Measurements from ENCODE around the gene CDC20. TPM values are rescaled to one million over a fixed set of nuclear protein-coding genes. Genes with fewer than 3 reads are reported as not detected.

CDC20 gene
- polyA plus RNA-seq, 1 of the 3 experiments (the other 2 are of a cell fraction) = 82.7 TPM

- H2AFZ ChIP-seq (ENCODE audit: low read depth) = no peak overlapping the region
- H3K9ac ChIP-seq = no peak overlapping the region
- H3K27me3 ChIP-seq (ENCODE audit: insufficient read depth) = no peaks in the 10 kb centered on the region
- H3K27ac ChIP-seq (ENCODE audit: low read depth in 2 of 2, low read length in 1 of 2) = no peak overlapping the region
- peaks cover 55 to 60% of the 10 kb centered on the region in 2 experiments for H3K36me3 ChIP-seq (replicated peaks in 1 of 2; ENCODE audit: control insufficient read depth in 1 of 2, insufficient read depth in 2 of 2, low read length in 1 of 2)
- POLR2A ChIA-PET = interaction anchor here (1.4 kb wide), 1 partner anchor 25 kb away, joined by 4 read pairs; the partner anchor contains the start of gene CDC20
- H3K9me3 ChIP-seq = no peaks in the 10 kb centered on the region
- H3K79me2 ChIP-seq (ENCODE audit: insufficient read depth) = peaks cover 22% of the 10 kb centered on the region
- DNase-seq = no peak
- TF ChIP-seq RXRA (IDR thresholded peaks at IDR 0.05; ENCODE audit: borderline replicate concordance, low read depth) = no peak
- no peak for TF ChIP-seq MEF2A (IDR thresholded peaks at IDR 0.05; ENCODE audit: borderline replicate concordance, low read depth)
- no peak for TF ChIP-seq NRF1 (IDR thresholded peaks at IDR 0.05; ENCODE audit: low read depth, low read length)
- TF ChIP-seq, protein P1, sequence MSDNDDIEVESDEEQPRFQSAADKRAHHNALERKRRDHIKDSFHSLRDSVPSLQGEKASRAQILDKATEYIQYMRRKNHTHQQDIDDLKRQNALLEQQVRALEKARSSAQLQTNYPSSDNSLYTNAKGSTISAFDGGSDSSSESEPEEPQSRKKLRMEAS (IDR thresholded peaks at IDR 0.05; ENCODE audit: low read depth) = no peak
- no peak for TF ChIP-seq POLR2AphosphoS5 (IDR thresholded peaks at IDR 0.05; ENCODE audit: low read depth, low read length)
- TF ChIP-seq GABPA (IDR thresholded peaks at IDR 0.05; ENCODE audit: low read depth) = no peak
- no peak for TF ChIP-seq GATA2 (CRISPR knock-in tag; IDR thresholded peaks at IDR 0.05)
- TF ChIP-seq, protein P2, sequence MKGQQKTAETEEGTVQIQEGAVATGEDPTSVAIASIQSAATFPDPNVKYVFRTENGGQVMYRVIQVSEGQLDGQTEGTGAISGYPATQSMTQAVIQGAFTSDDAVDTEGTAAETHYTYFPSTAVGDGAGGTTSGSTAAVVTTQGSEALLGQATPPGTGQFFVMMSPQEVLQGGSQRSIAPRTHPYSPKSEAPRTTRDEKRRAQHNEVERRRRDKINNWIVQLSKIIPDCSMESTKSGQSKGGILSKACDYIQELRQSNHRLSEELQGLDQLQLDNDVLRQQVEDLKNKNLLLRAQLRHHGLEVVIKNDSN (IDR thresholded peaks at IDR 0.05; ENCODE audit: borderline replicate concordance, low read depth) = no peak
- TF ChIP-seq SMC3 (IDR thresholded peaks at IDR 0.05; ENCODE audit: low read depth, low read length) = peak; percentile 43; the same call in 1 of the 2 replicates
- TF ChIP-seq, protein P3, sequence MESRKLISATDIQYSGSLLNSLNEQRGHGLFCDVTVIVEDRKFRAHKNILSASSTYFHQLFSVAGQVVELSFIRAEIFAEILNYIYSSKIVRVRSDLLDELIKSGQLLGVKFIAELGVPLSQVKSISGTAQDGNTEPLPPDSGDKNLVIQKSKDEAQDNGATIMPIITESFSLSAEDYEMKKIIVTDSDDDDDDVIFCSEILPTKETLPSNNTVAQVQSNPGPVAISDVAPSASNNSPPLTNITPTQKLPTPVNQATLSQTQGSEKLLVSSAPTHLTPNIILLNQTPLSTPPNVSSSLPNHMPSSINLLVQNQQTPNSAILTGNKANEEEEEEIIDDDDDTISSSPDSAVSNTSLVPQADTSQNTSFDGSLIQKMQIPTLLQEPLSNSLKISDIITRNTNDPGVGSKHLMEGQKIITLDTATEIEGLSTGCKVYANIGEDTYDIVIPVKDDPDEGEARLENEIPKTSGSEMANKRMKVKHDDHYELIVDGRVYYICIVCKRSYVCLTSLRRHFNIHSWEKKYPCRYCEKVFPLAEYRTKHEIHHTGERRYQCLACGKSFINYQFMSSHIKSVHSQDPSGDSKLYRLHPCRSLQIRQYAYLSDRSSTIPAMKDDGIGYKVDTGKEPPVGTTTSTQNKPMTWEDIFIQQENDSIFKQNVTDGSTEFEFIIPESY (IDR thresholded peaks at IDR 0.05; ENCODE audit: borderline replicate concordance, low read depth) = no peak
- TF ChIP-seq, protein P4, sequence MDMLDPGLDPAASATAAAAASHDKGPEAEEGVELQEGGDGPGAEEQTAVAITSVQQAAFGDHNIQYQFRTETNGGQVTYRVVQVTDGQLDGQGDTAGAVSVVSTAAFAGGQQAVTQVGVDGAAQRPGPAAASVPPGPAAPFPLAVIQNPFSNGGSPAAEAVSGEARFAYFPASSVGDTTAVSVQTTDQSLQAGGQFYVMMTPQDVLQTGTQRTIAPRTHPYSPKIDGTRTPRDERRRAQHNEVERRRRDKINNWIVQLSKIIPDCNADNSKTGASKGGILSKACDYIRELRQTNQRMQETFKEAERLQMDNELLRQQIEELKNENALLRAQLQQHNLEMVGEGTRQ (IDR thresholded peaks at IDR 0.05; ENCODE audit: borderline replicate concordance, low read depth, low read length) = no peak
- TF ChIP-seq TEAD4 (IDR thresholded peaks at IDR 0.05; ENCODE audit: borderline replicate concordance, insufficient read depth) = no peak
- no peak for TF ChIP-seq EZH2phosphoT487 (IDR thresholded peaks at IDR 0.05; ENCODE audit: borderline replicate concordance, low read depth)
- TF ChIP-seq, protein P5, sequence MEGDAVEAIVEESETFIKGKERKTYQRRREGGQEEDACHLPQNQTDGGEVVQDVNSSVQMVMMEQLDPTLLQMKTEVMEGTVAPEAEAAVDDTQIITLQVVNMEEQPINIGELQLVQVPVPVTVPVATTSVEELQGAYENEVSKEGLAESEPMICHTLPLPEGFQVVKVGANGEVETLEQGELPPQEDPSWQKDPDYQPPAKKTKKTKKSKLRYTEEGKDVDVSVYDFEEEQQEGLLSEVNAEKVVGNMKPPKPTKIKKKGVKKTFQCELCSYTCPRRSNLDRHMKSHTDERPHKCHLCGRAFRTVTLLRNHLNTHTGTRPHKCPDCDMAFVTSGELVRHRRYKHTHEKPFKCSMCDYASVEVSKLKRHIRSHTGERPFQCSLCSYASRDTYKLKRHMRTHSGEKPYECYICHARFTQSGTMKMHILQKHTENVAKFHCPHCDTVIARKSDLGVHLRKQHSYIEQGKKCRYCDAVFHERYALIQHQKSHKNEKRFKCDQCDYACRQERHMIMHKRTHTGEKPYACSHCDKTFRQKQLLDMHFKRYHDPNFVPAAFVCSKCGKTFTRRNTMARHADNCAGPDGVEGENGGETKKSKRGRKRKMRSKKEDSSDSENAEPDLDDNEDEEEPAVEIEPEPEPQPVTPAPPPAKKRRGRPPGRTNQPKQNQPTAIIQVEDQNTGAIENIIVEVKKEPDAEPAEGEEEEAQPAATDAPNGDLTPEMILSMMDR (IDR thresholded peaks at IDR 0.05) = peak; percentile 34
- peak; percentile 65 for TF ChIP-seq RAD21 (IDR thresholded peaks at IDR 0.05; ENCODE audit: low read length)
- TF ChIP-seq TAF1 (IDR thresholded peaks at IDR 0.05; ENCODE audit: borderline replicate concordance, low read depth, low read length) = no peak
- TF ChIP-seq SIN3A (IDR thresholded peaks at IDR 0.05; ENCODE audit: borderline replicate concordance, low read depth, low read length) = no peak
- no peak for TF ChIP-seq FOXJ3 (CRISPR knock-in tag; IDR thresholded peaks at IDR 0.05)
- no peaks in the 10 kb centered on the region for H4K20me1 ChIP-seq (ENCODE audit: insufficient read depth)
- H3K4me1 ChIP-seq (ENCODE audit: control insufficient read depth in 1 of 2, insufficient read depth in 2 of 2, low read depth in 1 of 2, low read length in 1 of 2) = peaks cover 5 to 7% of the 10 kb centered on the region in 2 experiments; a peak in 2 of 4 replicates
- H3K4me2 ChIP-seq = no peak overlapping the region
- H3F3A ChIP-seq (replicated peaks; ENCODE audit: insufficient read depth) = no peaks in the 10 kb centered on the region
- no peak overlapping the region for H3K4me3 ChIP-seq (ENCODE audit: low read depth in 2 of 2, low read length in 1 of 2)
- CTCF ChIA-PET = interaction anchor here (0.6 to 2.7 kb wide), 8 partner anchors 14 to 169 kb away, joined by 3 to 17 read pairs (median 3); no protein-coding TSS in a partner anchor
- no peaks in the 10 kb centered on the region for H3K9me2 ChIP-seq
- 93% methylated on average over 2 of the region's 2 CpGs for WGBS (ENCODE audit: low lambda C conversion rate)
Observed at GRCh38 chr1:43383449-43383848, 24.7 kb downstream of the CDC20 start.
